Esophagus muscularis mucosa (tissue), 3 donors: ENCODE data around the gene FOXL2.

Experiments
- CTCF ChIP-seq, 3 experiments: fragments of 200-600 bp in 2 of 3; fragments of 450-650 bp in 1 of 3; sonication (generic) in 2 of 3; IDR thresholded peaks; one replicate each; pipeline ENCODE4 v1.5.1; 2017 to 2019; ENCODE audit warnings: antibody characterized with exemption in 3 of 3, mild to moderate bottlenecking in 2 of 3, moderate library complexity in 1 of 3
- POLR2A ChIP-seq: fragments of 450-650 bp; IDR thresholded peaks from one replicate; pipeline ENCODE4 v1.6.1; 2017; ENCODE audit warnings: antibody characterized with exemption, moderate library complexity, mild to moderate bottlenecking, low read depth

- TF ChIP-seq CTCF (IDR thresholded peaks at IDR 0.05) (no peak), POLR2A (no peak)
Measured at GRCh38 chr3:138936741-138937689, 9.9 kb downstream of the FOXL2 start.
